SK-N-DZ (cell line): ENCODE results near the gene AIMP1.
"Not testable (repeated sequence)": the region's sequence is repeated elsewhere in the genome, so short reads cannot be mapped to it uniquely, and the experiment has no call there.

Experiments used
- DNase-seq: peaks from one replicate; pipeline ENCODE4 v3.0.0-alpha.2; 2015; ENCODE audit warnings: low spot score

Gene AIMP1

DNA sequence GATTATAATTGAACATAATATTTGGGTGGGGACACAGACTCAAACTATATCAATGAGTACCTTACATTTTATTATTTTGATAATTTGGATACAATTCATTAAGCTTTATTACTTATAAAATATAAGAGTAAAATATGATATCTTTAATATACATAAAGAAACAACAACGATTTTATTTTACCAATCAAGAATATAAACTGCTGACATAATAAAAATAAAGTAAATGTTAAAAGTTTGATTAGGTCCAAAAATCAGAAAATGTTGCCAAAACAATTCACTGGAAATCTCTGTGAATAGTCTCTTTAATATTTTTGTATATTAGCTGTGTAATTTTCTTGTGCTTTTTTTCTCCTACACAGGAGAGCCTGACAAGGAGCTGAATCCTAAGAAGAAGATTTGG lies 30.8 kb downstream of the AIMP1 start:
- DNase-seq = no peak

- no peak for DNase-seq
Observed at GRCh38 chr4:106351016-106351415, 34.7 kb downstream of the AIMP1 start.

GRCh38 chr4:106353786-106354185 lies 37.4 kb downstream of the AIMP1 start:
- DNase-seq = no peak

DNA sequence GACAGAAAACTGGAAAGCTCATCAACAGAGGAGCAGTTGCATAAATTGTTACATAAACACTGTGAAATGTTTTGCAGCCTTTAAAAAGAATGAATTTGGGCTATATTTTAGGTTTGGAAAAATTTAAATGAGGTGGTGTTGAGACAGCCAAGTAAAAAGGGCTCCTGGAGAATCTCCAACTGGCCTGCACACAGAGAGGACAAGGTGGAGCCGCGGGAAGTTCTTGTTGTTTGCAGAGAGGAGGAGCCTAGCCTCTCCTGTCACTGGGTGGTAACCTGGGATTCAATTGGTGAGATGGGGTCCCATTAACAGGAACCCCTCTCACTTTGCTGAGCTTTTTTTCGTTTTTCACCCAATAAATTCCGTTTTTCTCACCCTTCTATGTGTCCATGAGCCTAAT lies 38.8 kb downstream of the AIMP1 start:
- no peak for DNase-seq

DNA sequence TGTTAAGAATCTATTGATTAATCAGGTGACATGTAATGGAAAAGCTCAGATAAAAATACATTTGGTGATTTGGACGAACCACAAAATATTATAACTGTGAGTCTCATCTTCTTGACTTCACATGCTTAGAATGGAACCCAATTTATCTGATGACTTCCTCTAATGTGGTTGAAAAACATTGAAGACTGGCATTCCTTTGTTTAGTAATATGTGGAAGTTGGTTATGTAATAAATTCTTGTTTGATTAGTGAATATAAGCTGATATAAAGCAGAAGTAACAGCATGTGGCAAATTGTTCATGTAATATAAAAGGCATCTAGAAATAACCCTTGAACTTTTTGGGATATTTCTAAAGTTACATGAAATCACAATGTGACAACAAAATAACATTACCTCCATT lies 42.5 kb downstream of the AIMP1 start:
- DNase-seq = no peak

GRCh38 chr4:106362086-106362825 lies 45.9 kb downstream of the AIMP1 start:
- no peak for DNase-seq

DNA sequence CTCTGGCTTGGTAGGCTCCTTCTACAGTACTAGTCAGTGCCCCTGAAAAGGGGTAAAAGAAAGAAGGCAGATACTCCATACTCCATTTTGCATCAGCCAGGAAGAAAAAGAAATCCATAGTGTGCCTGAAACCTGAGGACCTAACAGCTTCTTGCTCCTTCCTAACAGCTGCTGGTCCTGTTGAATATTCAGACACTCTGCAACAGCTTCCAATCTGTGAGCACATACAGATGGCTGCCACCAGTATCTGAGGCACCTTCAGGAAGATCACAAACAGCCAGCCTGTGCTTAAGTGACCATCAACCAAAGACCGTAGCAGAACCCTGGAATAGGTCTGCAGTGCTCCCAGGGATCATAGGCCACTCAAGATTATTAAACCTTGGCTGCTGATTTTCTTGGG lies 47.9 kb downstream of the AIMP1 start:
- no peak for DNase-seq

DNA sequence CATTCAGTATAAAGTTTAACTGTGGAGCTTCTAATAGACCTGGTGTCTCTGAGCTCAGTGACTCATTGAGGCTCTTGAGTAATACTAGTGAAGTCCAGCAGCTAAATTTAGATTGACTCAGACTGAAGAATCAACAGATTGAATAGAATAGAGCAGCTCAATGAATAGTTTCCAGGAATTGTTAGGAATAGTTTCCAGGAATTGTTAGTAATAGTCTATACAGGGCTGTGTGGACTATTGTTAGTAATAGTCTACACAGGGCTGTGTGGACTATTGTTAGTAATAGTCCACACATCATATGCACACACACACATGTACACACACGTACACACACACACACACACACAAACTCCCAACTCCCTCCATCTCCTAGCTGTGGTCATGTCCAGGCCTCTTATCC lies 49.3 kb downstream of the AIMP1 start:
- no peak for DNase-seq

DNA sequence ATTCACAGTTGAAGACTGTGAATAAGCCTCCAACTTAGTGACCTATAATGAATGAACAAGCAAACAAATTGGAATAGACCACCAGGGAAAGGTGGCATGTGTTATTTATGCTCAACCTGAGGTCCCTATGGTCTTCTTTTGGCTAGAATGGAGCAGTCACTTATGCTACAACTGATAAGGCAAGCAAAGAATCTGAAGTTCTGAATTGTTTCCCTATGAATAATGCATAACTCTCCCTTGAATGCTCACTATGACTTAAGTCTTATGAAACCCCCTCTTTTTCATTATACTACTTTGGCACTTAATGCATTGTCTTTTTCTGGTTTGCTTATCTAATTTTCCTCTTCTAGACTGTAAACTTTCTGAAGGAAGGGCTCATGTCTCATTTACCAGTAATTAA lies 49.7 kb downstream of the AIMP1 start:
- DNase-seq = no peak

- no peak for DNase-seq
Observed at GRCh38 chr4:106367072-106367471, 50.7 kb downstream of the AIMP1 start.

- no peak for DNase-seq
Observed at GRCh38 chr4:106368678-106369077, 52.3 kb downstream of the AIMP1 start, which contains the start of gene GIMD1. Gene GIMD1, minus strand, starts transcription at chr4:106368778. Its CDS starts 1,343 bp downstream, at chr4:106367435.

DNA sequence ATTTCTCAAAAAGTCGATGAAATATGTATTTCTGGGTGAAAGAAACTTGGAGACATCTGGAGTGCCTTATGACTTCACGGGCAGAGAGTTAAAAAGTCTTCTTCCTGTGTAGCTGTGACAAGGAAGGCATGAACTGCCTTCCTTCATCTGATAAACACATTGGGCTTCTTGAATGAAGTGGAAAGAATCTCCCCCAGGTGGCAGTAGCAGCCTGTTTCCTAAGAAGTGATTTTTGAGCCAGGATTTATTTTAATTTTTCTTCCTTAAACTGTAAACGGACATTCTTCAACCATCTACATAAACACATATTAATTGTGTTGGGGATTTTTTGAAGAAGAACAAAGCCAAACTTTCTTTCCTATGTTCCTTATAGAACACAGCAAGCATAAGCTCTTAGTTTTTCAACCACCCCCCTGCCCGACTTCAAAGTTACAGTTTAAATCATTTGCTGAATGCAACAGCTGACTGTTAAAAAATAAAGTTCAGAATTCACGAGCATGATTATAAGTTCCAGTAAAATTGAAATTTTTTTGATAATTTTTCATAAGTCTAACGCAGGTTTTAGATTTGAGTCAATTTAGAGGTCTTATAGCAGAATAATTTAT lies 53.2 kb downstream of the AIMP1 start:
- DNase-seq = peak; percentile 64

GRCh38 chr4:106370214-106370613 lies 53.9 kb downstream of the AIMP1 start:
- DNase-seq = no peak

DNA sequence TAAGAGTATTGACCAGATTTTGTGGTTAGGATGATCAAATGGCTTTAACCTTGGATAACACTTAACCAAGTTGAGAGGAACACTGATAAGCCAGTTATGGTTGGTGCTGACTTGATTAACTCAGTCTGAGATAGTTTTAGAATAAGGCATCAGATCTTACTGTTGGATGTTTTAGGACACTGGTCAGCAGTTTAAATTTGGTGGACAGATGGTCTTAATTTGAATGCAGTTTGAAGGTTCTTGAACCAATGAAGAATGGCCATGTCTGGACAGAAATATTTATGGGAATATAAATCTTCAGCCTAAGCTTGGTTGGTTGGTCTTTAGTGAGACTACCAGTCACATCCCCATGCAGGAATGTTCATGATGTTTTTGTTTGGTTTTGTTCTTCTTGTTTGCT lies 54.8 kb downstream of the AIMP1 start:
- no peak for DNase-seq

DNA sequence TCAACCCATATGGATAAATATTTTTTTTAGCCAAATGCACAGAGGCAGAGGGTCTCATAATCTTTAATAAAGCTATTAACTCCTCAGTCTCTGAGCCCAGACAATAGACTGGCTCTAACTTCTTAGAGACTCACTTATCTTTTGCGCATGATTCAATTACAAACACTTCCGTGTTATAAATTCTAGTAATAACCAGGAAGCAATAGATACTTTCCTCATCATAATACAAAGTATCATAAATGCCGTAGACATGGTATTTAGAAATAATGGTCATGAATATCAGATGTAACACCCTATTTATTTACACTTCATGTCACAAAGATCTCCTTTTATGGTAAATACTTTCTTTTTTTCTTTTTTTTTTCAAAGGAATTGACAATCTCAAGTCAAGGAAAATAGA lies 56.7 kb downstream of the AIMP1 start:
- DNase-seq = no peak

DNA sequence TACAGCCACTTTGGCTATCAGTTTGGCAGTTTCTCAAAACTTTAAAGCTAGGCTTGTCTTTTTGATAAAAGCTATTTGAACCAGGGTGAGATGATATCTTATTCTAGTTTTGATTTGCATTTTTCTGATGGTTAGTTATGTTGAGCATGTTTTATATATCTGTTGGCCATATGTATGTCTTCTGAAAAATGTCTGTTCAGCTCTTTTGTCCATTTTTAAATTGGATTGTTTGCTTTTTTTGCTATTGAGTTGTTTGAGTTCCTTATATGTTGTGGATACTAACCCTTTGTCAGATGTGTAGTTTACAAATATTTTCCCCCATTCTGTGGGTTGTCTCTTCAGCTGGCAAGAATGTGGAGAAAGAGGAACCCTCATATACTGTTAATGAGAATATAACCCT lies 63.8 kb downstream of the AIMP1 start:
- DNase-seq = no peak

GRCh38 chr4:106384878-106385277 lies 68.5 kb downstream of the AIMP1 start:
- DNase-seq = no peak

DNA sequence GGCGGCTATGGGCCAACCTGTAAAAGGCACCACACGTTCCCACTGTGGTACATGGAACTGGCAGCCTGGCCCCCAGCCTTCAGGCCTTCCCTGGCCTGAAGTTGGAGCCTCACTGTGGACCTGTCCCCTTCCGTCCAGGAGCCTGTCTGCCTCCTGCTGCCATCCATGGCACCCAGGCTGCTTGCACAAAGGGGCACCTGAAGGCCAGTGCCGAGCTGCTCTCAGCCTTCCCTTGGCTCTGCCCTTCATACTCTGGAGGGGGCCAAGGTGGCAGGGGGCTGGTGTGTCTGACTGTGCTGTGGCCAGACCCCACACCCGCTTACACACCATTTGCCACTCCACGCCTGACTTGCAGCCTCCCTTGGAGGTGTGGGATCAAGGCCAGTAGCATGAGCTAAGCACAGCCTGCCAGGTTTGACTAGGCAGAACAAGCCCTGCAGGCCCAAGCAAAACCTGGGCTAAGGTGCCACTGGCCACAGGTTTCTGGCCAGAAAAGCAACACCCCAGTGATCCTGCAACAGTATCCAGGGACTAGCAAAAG lies 69.6 kb downstream of the AIMP1 start:
- no peak for DNase-seq

DNA sequence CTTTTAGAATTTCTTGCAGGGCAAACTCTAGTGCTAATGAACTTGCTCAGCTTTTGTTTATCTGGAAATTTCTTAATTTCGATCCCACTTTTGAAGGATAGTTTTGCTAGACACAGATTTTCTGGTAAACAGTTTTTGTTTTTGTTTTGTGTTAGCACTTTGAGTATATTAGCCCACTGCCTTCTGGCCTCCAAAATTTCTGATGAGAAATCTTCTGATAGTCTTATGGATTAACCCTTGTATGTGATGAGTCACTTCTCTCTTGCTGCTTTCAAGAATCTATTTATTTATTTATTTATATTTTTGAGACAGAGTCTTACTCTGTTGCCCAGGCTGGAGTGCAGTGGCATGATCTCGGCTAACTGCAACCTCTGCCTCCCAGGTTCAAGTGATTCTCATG lies 79.2 kb downstream of the AIMP1 start:
- no peak for DNase-seq

DNA sequence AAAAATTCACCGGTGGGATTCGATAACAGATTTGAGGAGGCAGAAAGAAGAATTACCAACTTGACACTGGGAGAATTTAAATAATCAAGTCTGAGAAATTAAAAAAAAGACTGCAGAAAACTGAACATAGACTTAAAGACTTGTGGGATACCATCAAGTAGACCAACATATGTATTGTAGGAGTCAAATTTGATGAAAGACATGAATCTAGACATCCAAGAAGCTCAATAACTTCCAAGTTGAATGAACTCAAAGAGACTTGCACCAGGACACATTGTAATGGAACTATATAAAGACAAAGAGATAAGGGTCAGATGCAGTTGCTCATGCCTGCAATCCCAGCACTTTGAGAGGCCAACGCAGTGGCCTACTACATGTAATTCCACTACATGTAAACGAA lies 82.5 kb downstream of the AIMP1 start:
- DNase-seq = not testable (repeated sequence)
